Activated CD8-positive, alpha-beta memory T cell treated with anti-CD3 and anti-CD28 coated beads, Interleukin-2, amount 50 U/mL, for 4 hours (primary cell): ENCODE measurements around the gene KCTD14.
"Not testable (repeated sequence)": the region's sequence is repeated elsewhere in the genome, so short reads cannot be mapped to it uniquely, and the experiment has no call there.

Experiments used
- DNase-seq: peaks from one replicate; pipeline ENCODE4 v3.0.0-alpha.2; 2020

KCTD14 gene

GRCh38 chr11:78020246-78020645 lies 2.8 kb downstream of the KCTD14 start:
- no peak for DNase-seq

GRCh38 chr11:78019808-78020207 lies 3.3 kb downstream of the KCTD14 start:
- DNase-seq: no peak

GRCh38 chr11:78015878-78016277 lies 7.2 kb downstream of the KCTD14 start:
- DNase-seq: no peak

GRCh38 chr11:78014937-78015520 lies 8.0 kb downstream of the KCTD14 start:
- DNase-seq: not testable (repeated sequence)

GRCh38 chr11:78011301-78011700 lies 11.8 kb downstream of the KCTD14 start:
- no peak for DNase-seq

GRCh38 chr11:78010755-78011154 lies 12.3 kb downstream of the KCTD14 start:
- DNase-seq: no peak

GRCh38 chr11:78010304-78010703 lies 12.8 kb downstream of the KCTD14 start:
- no peak for DNase-seq

GRCh38 chr11:78009062-78009461 lies 14.0 kb downstream of the KCTD14 start:
- DNase-seq: no peak

GRCh38 chr11:78000193-78000592 lies 22.9 kb downstream of the KCTD14 start:
- peak; percentile 30 for DNase-seq

GRCh38 chr11:77999446-78000030 lies 23.5 kb downstream of the KCTD14 start:
- no peak for DNase-seq

GRCh38 chr11:77994434-77995362 lies 28.4 kb downstream of the KCTD14 start, which contains the start of gene INTS4:
TSS of gene INTS4 (minus strand) at chr11:77994668. CDS start at chr11:77994643, 25 bp downstream.
- DNase-seq: peak; percentile 95

GRCh38 chr11:77993902-77994301 lies 29.2 kb downstream of the KCTD14 start:
- no peak for DNase-seq

- no peak for DNase-seq
Observed at GRCh38 chr11:77990981-77991380, 32.1 kb downstream of the KCTD14 start.

GRCh38 chr11:77986456-77986855 lies 36.6 kb downstream of the KCTD14 start:
- not testable (repeated sequence) for DNase-seq

- DNase-seq: no peak
Observed at GRCh38 chr11:77981346-77981947, 41.6 kb downstream of the KCTD14 start.

GRCh38 chr11:77968337-77968736 lies 54.7 kb downstream of the KCTD14 start:
- no peak for DNase-seq

- DNase-seq: no peak
Observed at GRCh38 chr11:77967753-77968152, 55.3 kb downstream of the KCTD14 start.

GRCh38 chr11:77967121-77967520 lies 56.0 kb downstream of the KCTD14 start:
- DNase-seq: no peak

- DNase-seq: no peak
Observed at GRCh38 chr11:77966338-77966737, 56.7 kb downstream of the KCTD14 start.
